HepG2 (cell line): ENCODE measurements around the gene PDCD2L. TPM values are rescaled to one million over a fixed set of nuclear protein-coding genes. Genes with fewer than 3 reads are reported as not detected.

ENCODE experiments used
- ATAC-seq: fragments of 200-7000 bp; cut with Tn5 transposase; 3 replicates; pipeline ENCODE4 v1.9.1; 2020; ENCODE audit warnings: mild to moderate bottlenecking, moderate library complexity
- BruUV-seq: library from RNA; stranded (reverse); fragments of 400-500 nt; replicated peaks from 2 replicates; lab custom pipeline; 2021; lab: Mats Ljungman, UMichigan
- CTCF ChIA-PET: fragments of 300-600 bp; formaldehyde crosslinking; extraction: SDS; loops from one replicate; lab custom pipeline; 2021; ENCODE audit warnings: low total read pairs, inconsistent platforms, low intra/inter-chr PET ratio; lab: Yijun Ruan, JAX
- POLR2A ChIA-PET: fragments of 350-600 bp; sonication (Branson Sonifier 250); formaldehyde crosslinking; loops from one replicate; lab custom pipeline; 2020; ENCODE audit warnings: antibody characterized with exemption, inconsistent platforms; lab: Yijun Ruan, JAX
- DNase-seq: peaks from one replicate; pipeline ENCODE4 v3.0.0-alpha.2; 2015; ENCODE audit warnings: low spot score
- FAIRE-seq: peaks from 3 replicates; lab custom pipeline; 2011; peaks lifted over from hg19 to GRCh38; lab: Jason Lieb, UNC
- H2AFZ ChIP-seq: one replicate; pipeline ENCODE4 v1.6.1; 2011; ENCODE audit warnings: low read length, inconsistent platforms
- H3K27ac ChIP-seq: fragments of 300-600 bp; 3 replicates; pipeline ENCODE4 v1.8.0; 2011; ENCODE audit warnings: mixed run types, mild to moderate bottlenecking, mixed read lengths, low read length, inconsistent platforms; ENCODE audit not compliant: insufficient read depth; ENCODE audit errors: extremely low read length
- H3K27me3 ChIP-seq, 2 experiments: fragments of 200-600 bp in 1 of 2; 2 replicates in 1 of 2; 3 replicates in 1 of 2; pipeline versions ENCODE4 v1.6.0 to v1.8.0; 2011; ENCODE audit warnings: low read length in 2 of 2, mild to moderate bottlenecking in 2 of 2, moderate library complexity in 2 of 2, inconsistent platforms in 1 of 2; ENCODE audit not compliant: insufficient read depth in 2 of 2, control insufficient read depth in 1 of 2
- H3K36me3 ChIP-seq, 2 experiments: fragments of 200-600 bp in 1 of 2; replicated peaks in 1 of 2; 2 replicates in 1 of 2; 3 replicates in 1 of 2; pipeline versions ENCODE4 v1.5.1 to v1.8.0; 2011; ENCODE audit warnings: low read length in 2 of 2, inconsistent platforms in 1 of 2; ENCODE audit not compliant: insufficient read depth in 2 of 2, control insufficient read depth in 1 of 2
- H3K4me1 ChIP-seq: 2 replicates; pipeline ENCODE4 v1.5.1; 2012; ENCODE audit warnings: low read length, inconsistent platforms; ENCODE audit not compliant: insufficient read depth
- H3K4me2 ChIP-seq: 2 replicates; pipeline ENCODE4 v1.6.0; 2011; ENCODE audit warnings: low read depth, low read length, inconsistent platforms
- H3K4me3 ChIP-seq, 3 experiments: fragments of 200-600 bp in 1 of 3; sonication (generic), shearing (Covaris generic) in 1 of 3; replicated peaks in 1 of 3; 2 replicates each; pipeline ENCODE4 v1.5.1; 2011 to 2016; ENCODE audit warnings: low read length in 3 of 3, inconsistent platforms in 2 of 3, low read depth in 2 of 3, mild to moderate bottlenecking in 2 of 3, control low read depth in 1 of 3, mixed read lengths in 1 of 3; ENCODE audit not compliant: insufficient read depth in 1 of 3
- H3K79me2 ChIP-seq: one replicate; pipeline ENCODE4 v1.6.1; 2011; ENCODE audit warnings: low read length, inconsistent platforms; ENCODE audit not compliant: insufficient read depth
- H3K9ac ChIP-seq: 2 replicates; pipeline ENCODE4 v1.6.0; 2011; ENCODE audit warnings: mild to moderate bottlenecking, low read depth, low read length, inconsistent platforms; ENCODE audit not compliant: insufficient read depth
- H3K9me3 ChIP-seq: 2 replicates; pipeline ENCODE4 v1.5.1; 2012; ENCODE audit warnings: mild to moderate bottlenecking, low read length
- H4K20me1 ChIP-seq: 2 replicates; pipeline ENCODE4 v1.6.0; 2011; ENCODE audit warnings: inconsistent platforms, mild to moderate bottlenecking, low read length, moderate library complexity; ENCODE audit not compliant: insufficient read depth
- ZNF121 ChIP-seq: sonication (generic); formaldehyde crosslinking; IDR thresholded peaks from 2 replicates; pipeline ENCODE4 v1.5.0; 2020; ENCODE audit warnings: mild to moderate bottlenecking, missing genetic modification reagents
- ZNF562 ChIP-seq: sonication (generic); formaldehyde crosslinking; IDR thresholded peaks from 2 replicates; pipeline ENCODE4 v1.8.0; 2022; ENCODE audit warnings: missing genetic modification reagents, borderline replicate concordance
- WGBS: methylation state at CpG from one replicate; pipeline ENCODE4 v1.1.6; 2017; ENCODE audit warnings: low lambda C conversion rate; 5-methylcytosine and 5-hydroxymethylcytosine counted together
- in situ Hi-C: cut with HindIII; loops from 2 replicates; pipeline ENCODE4 v1.10.0; 2017; ENCODE audit warnings: low pct_unique_long_range_greater_than_20kb; ENCODE audit not compliant: extremely low pct_ligation_motif_present
- intact Hi-C: fragments of 100-400 bp; cut with micrococcal nuclease; formaldehyde crosslinking; loops from one replicate; pipeline ENCODE4 v1.10.0; 2022; ENCODE audit not compliant: unreplicated experiment
- polyA plus RNA-seq, 8 experiments: library from polyadenylated mRNA; depleted of rRNA in 3 of 8; stranded (reverse) in 7 of 8; unstranded in 1 of 8; fragments of >200 nt; fragmentation: Illumina TruSeq in 4 of 8; extraction: Trizol in 4 of 8; gene quantifications; 2 replicates each; pipeline versions ENCODE4 v1.2.1 to v1.2.3, GENCODE V29; 2011 to 2016; ENCODE audit warnings: low read depth in 4 of 8, missing spikeins in 1 of 8, mixed read lengths in 1 of 8; ENCODE audit not compliant: insufficient read depth in 1 of 8
- total RNA-seq, 5 experiments: library from RNA; depleted of rRNA; stranded (reverse); fragments of >200 nt; fragmentation: Illumina TruSeq; extraction: Trizol; gene quantifications; 2 replicates each; pipeline ENCODE4 v1.2.3, GENCODE V29; 2016; ENCODE audit warnings: low read depth in 1 of 5

Gene PDCD2L
- total and polyA plus RNA-seq, 2 of the 13 experiments (the other 11 are each of a cell fraction or from before 2014, with no cell fraction given) = 29.3 to 35.2 TPM

GRCh38 chr19:34475026-34475974 lies 71.1 kb downstream of the PDCD2L start:
- Histone ChIP-seq H3K4me1 (peaks cover 5% of the 10 kb centered on the region), H2AFZ (no peak overlapping the region), H3K27me3 (no peaks in the 10 kb centered on the region), H4K20me1 (no peaks in the 10 kb centered on the region), H3K79me2 (no peaks in the 10 kb centered on the region), H3K27ac (no peak overlapping the region), H3K9ac (no peak overlapping the region), H3K4me2 (no peak overlapping the region), H3K9me3 (no peaks in the 10 kb centered on the region), H3K36me3 (peaks cover 2 to 20% of the 10 kb centered on the region in 2 experiments; a peak in 3 of 5 replicates), H3K4me3 (no peak overlapping the region)
- intact Hi-C loops (no loop called here), in situ Hi-C loops (no loop called here)
- no peak for DNase-seq
- ChIA-PET CTCF (no interaction called here), POLR2A (no interaction called here)
- BruUV-seq = no TSS peak
- ATAC-seq = no peak
- no peak for TF ChIP-seq ZNF562
- TF ChIP-seq ZNF121 (CRISPR knock-in tag) = peak; percentile 48
- WGBS = 88% methylated on average over 8 of the region's 9 CpGs
- no peak for FAIRE-seq

Other genes starting within 250 kb of the PDCD2L start
- gene LSM14A, start 231.9 kb upstream of the PDCD2L start, total RNA-seq (2016; rRNA removed; fragmentation: Illumina TruSeq; extraction: Trizol) = 83.6 and 109 TPM in 2 replicates
- 62.4 and 77.0 TPM in 2 replicates for gene LSM14A, start 231.9 kb upstream of the PDCD2L start, polyA plus RNA-seq (2011; rRNA removed)
- 8.0 and 8.2 TPM in 2 replicates for gene GARRE1, start 149.8 kb upstream of the PDCD2L start, total RNA-seq (2016; rRNA removed; fragmentation: Illumina TruSeq; extraction: Trizol)
- gene GARRE1, start 149.8 kb upstream of the PDCD2L start, polyA plus RNA-seq (2011; rRNA removed) = 11.7 and 11.8 TPM in 2 replicates
- 167 and 207 TPM in 2 replicates for gene GPI, start 39.2 kb upstream of the PDCD2L start, total RNA-seq (2016; rRNA removed; fragmentation: Illumina TruSeq; extraction: Trizol)
- gene GPI, start 39.2 kb upstream of the PDCD2L start, polyA plus RNA-seq (2011; rRNA removed) = 115 and 147 TPM in 2 replicates
- gene UBA2, start 24.0 kb downstream of the PDCD2L start, total RNA-seq (2016; rRNA removed; fragmentation: Illumina TruSeq; extraction: Trizol) = 222 and 327 TPM in 2 replicates
- 117 and 172 TPM in 2 replicates for gene UBA2, start 24.0 kb downstream of the PDCD2L start, polyA plus RNA-seq (2011; rRNA removed)
- gene WTIP, start 77.4 kb downstream of the PDCD2L start, total RNA-seq (2016; rRNA removed; fragmentation: Illumina TruSeq; extraction: Trizol) = 9.0 and 15.0 TPM in 2 replicates
- gene WTIP, start 77.4 kb downstream of the PDCD2L start, polyA plus RNA-seq (2011; rRNA removed) = 18.1 and 20.9 TPM in 2 replicates